C4-2B (cell line): ENCODE results near the gene GPR153.

Experiments used
- H3K27ac ChIP-seq: fragments of 450-650 bp; 2 replicates; pipeline ENCODE4 v1.5.1; 2017
- CTCF ChIP-seq: fragments of 450-650 bp; conservative IDR thresholded peaks from 2 replicates; pipeline ENCODE4 v1.5.1; 2017; ENCODE audit warnings: mild to moderate bottlenecking
- ZFX ChIP-seq: fragments of 450-650 bp; IDR thresholded peaks from 2 replicates; pipeline ENCODE4 v1.6.1; 2017

The GPR153 gene

GRCh38 chr1:6210591-6211355 lies 50.1 kb downstream of the GPR153 start:
- no peak overlapping the region for H3K27ac ChIP-seq
- no peak for TF ChIP-seq ZFX
- no peak for TF ChIP-seq CTCF

GRCh38 chr1:6209661-6210580 lies 51.0 kb downstream of the GPR153 start:
- no peak for TF ChIP-seq ZFX
- no peak for TF ChIP-seq CTCF
- no peak overlapping the region for H3K27ac ChIP-seq

- no peak for TF ChIP-seq CTCF
- TF ChIP-seq ZFX, result no peak
- H3K27ac ChIP-seq, result no peak overlapping the region
These were observed 51.9 kb downstream of the GPR153 start for GRCh38 chr1:6208723-6209660.

GRCh38 chr1:6207921-6208320 lies 53.0 kb downstream of the GPR153 start:
- H3K27ac ChIP-seq, result no peak overlapping the region
- TF ChIP-seq CTCF (no peak), ZFX (no peak)

- TF ChIP-seq CTCF (no peak), ZFX (no peak)
- peak overlapping the region; percentile 84 for H3K27ac ChIP-seq
These were observed 53.6 kb downstream of the GPR153 start for GRCh38 chr1:6207075-6207885.

- H3K27ac ChIP-seq, result peak overlapping the region; percentile 84
- TF ChIP-seq ZFX (no peak), CTCF (no peak)
These were observed 54.4 kb downstream of the GPR153 start for GRCh38 chr1:6206520-6206855.
